HL-60 (cell line): ENCODE measurements around the gene HSD11B2.

ENCODE experiments used
- DNase-seq, 2 experiments: peaks; one replicate each; pipeline ENCODE4 v3.0.0-alpha.2; 2010 to 2020; ENCODE audit warnings: low read depth in 1 of 2, low spot score in 1 of 2
- H3K27ac ChIP-seq: fragments of 250-450 bp; sonication (Bioruptor Pico); replicated peaks from 2 replicates; pipeline ENCODE4 v1.5.1; 2020; ENCODE audit warnings: mild to moderate bottlenecking, moderate library complexity
- H3K27me3 ChIP-seq: fragments of 250-450 bp; sonication (Bioruptor Pico); 2 replicates; pipeline ENCODE4 v1.5.1; 2021; ENCODE audit warnings: mild to moderate bottlenecking, moderate library complexity; ENCODE audit not compliant: insufficient read depth, poor library complexity, severe bottlenecking
- H3K4me3 ChIP-seq: replicated peaks from 2 replicates; pipeline ENCODE4 v1.5.1; 2011; ENCODE audit warnings: mild to moderate bottlenecking, control low read depth, low read length; ENCODE audit not compliant: insufficient read depth
- CTCF ChIP-seq: IDR thresholded peaks from one replicate; pipeline ENCODE4 v1.5.1; 2011; ENCODE audit warnings: low read length, control low read depth, inconsistent platforms; ENCODE audit not compliant: insufficient read depth
- GABPA ChIP-seq: IDR thresholded peaks from 2 replicates; pipeline ENCODE4 v1.6.1; 2012; ENCODE audit warnings: low read depth
- POLR2AphosphoS5 ChIP-seq: IDR thresholded peaks from 2 replicates; pipeline ENCODE4 v1.6.1; 2012; ENCODE audit warnings: low read depth
- REST ChIP-seq: IDR thresholded peaks from 2 replicates; pipeline ENCODE4 v1.6.1; 2012; ENCODE audit warnings: low read depth; ENCODE audit not compliant: insufficient replicate concordance
- SPI1 ChIP-seq: IDR thresholded peaks from 2 replicates; pipeline ENCODE4 v1.6.1; 2012; ENCODE audit warnings: low read depth, mild to moderate bottlenecking, borderline replicate concordance

Gene HSD11B2

GRCh38 chr16:67458121-67458641, 27.3 kb downstream of the HSD11B2 start:
- no peak overlapping the region for H3K27ac ChIP-seq
- no peak for DNase-seq
- TF ChIP-seq POLR2AphosphoS5 = no peak
- TF ChIP-seq REST = no peak
- TF ChIP-seq GABPA = no peak
- no peak for TF ChIP-seq CTCF
- TF ChIP-seq SPI1 = no peak
- H3K27me3 ChIP-seq = no peaks in the 10 kb centered on the region
- H3K4me3 ChIP-seq = no peak overlapping the region

GRCh38 chr16:67459066-67459860, 28.3 kb downstream of the HSD11B2 start:
- Histone ChIP-seq H3K27me3 (no peaks in the 10 kb centered on the region), H3K27ac (no peak overlapping the region), H3K4me3 (no peak overlapping the region)
- TF ChIP-seq REST = no peak
- TF ChIP-seq GABPA = no peak
- TF ChIP-seq CTCF = no peak
- TF ChIP-seq SPI1 = no peak
- no peak for TF ChIP-seq POLR2AphosphoS5
- no peak for DNase-seq

GRCh38 chr16:67459861-67460150, 28.9 kb downstream of the HSD11B2 start:
- DNase-seq = no peak
- Histone ChIP-seq H3K27me3 (no peaks in the 10 kb centered on the region), H3K4me3 (no peak overlapping the region), H3K27ac (no peak overlapping the region)
- TF ChIP-seq GABPA (no peak), CTCF (no peak), POLR2AphosphoS5 (no peak), SPI1 (no peak), REST (no peak)
